ENCODE measurements around the gene CLMN.

GRCh38 chr14:95157327-95158189 lies 162.2 kb downstream of the CLMN start, which contains the start of gene DICER1:
- TF ChIP-seq CTCF (IDR thresholded peaks at IDR 0.05; ENCODE audit: poor library complexity, severe bottlenecking) (no peak), TAF1 (IDR thresholded peaks at IDR 0.05; ENCODE audit: low read depth) (no peak), EP300 (conservative IDR thresholded peaks at IDR 0.05; ENCODE audit: poor library complexity, severe bottlenecking) (peak; percentile 33), POLR2AphosphoS5 (IDR thresholded peaks at IDR 0.05) (peak; percentile 88), EZH2 (IDR thresholded peaks at IDR 0.05; ENCODE audit: borderline replicate concordance, insufficient read depth, low read length, poor library complexity, severe bottlenecking) (no peak), REST (IDR thresholded peaks at IDR 0.05; ENCODE audit: borderline replicate concordance) (peak; percentile 58)

Data from neural cell (in vitro differentiated cells).